ENCODE measurements around the gene WNT3A.

DNA sequence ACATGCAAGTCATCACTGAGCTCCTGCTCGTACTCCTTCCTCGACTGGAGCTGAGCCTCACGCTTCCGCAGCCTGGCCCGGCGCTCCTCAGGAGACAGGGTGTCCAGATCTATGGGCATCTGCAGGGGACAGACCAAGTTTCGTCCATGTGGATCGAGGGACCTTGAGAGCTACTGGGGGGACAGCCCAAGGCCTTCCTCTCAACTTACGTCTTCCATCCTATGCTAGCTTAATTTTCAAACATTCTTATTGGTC, 99.9 kb downstream of the WNT3A start:
- TF ChIP-seq, protein P1, sequence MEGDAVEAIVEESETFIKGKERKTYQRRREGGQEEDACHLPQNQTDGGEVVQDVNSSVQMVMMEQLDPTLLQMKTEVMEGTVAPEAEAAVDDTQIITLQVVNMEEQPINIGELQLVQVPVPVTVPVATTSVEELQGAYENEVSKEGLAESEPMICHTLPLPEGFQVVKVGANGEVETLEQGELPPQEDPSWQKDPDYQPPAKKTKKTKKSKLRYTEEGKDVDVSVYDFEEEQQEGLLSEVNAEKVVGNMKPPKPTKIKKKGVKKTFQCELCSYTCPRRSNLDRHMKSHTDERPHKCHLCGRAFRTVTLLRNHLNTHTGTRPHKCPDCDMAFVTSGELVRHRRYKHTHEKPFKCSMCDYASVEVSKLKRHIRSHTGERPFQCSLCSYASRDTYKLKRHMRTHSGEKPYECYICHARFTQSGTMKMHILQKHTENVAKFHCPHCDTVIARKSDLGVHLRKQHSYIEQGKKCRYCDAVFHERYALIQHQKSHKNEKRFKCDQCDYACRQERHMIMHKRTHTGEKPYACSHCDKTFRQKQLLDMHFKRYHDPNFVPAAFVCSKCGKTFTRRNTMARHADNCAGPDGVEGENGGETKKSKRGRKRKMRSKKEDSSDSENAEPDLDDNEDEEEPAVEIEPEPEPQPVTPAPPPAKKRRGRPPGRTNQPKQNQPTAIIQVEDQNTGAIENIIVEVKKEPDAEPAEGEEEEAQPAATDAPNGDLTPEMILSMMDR (conservative IDR thresholded peaks at IDR 0.05; ENCODE audit: low read depth in 2 of 2) = no peak
- TF ChIP-seq POLR2AphosphoS5 (IDR thresholded peaks at IDR 0.05; ENCODE audit: low read depth) = no peak

All from GM23338 (cell line).